Hematopoietic multipotent progenitor cell treated with erythropoietin and hydrocortisone succinate and interleukin-3 and kit ligand, for 17 days (in vitro differentiated cells): ENCODE results near the gene ZSWIM4.
"Not testable (repeated sequence)": the region's sequence is repeated elsewhere in the genome, so short reads cannot be mapped to it uniquely, and the experiment has no call there.

Experiments used
- DNase-seq: peaks from one replicate; pipeline ENCODE4 v3.0.0-alpha.2; 2015; ENCODE audit warnings: low spot score

Gene ZSWIM4

DNA sequence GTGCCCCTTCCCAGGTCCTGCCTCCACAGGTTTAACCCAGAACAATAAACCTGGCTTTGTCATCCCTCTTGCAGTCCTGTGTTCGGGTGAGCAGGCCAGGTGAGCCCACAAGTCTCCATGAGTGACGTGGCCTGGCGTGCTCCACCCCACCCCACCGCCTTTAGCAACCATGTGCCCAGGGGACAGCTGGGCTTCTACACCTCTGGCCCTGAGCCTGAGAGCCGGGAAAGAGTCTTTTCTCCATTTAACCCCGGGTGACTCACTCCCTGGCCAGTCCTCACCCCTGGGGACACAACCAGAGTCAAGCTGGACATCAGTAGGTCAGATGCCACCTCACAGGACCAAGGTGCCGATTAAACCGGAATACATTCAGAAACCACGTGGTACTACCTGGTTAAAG is 16.8 kb upstream of the ZSWIM4 start:
- DNase-seq = no peak

DNA sequence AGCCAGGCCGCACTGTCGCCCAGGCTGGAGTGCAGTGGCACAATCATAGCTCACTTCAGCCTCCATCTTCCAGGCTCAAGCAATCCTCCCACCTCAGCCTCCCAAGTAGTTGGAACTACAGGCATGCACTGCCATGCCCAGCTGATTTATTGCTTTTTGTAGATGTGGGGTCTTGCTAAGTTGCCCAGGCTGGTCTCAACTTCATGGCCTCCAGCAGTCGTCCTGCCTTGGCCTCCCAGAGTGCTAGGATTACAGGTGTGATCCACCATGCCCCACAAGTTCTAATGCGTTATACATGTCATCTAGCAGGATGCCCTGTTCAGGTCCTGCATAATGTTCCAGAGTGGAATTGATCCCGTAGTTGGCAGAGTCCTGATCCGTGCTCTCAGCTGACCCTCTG is 16.4 kb upstream of the ZSWIM4 start:
- DNase-seq = no peak

DNA sequence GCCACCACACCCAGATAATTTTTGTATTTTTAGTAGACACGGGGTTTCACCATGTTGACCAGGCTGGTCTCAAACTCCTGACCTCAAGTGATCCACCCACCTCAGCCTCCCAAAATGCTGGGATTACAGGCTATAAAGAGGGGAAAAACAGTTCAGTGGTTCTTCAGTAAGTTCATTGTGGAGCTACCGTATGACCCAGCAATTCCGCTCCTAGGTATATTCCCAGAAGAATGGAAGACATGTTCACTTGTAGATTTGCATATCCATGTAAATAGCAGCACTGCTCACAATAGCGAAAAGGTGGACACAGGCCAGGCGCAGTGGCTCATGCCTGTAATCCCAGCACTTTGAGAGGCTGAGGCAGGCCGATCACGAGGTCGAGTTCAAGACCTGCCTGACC is 15.4 kb upstream of the ZSWIM4 start:
- not testable (repeated sequence) for DNase-seq

- DNase-seq = no peak
Observed at GRCh38 chr19:13781547-13781946, 13.7 kb upstream of the ZSWIM4 start.

DNA sequence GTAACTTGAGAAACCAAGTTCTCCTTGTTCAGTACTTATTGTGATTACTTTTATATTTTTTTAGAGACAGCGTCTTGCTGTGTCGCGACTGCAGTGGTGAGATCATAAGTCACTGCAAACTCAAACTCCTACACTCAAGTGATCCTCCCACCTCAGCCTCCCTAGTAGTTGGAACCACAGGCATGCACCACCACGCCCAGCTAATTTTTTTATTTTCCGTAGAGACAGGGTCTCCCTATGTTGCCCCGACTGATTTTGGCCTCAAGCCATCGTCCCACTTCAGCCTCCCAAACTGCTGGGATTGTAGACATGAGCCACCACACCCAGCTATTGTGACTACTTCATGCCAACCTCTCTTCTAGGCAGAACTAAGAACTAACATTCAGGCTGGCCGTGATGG is 12.7 kb upstream of the ZSWIM4 start:
- DNase-seq = no peak

- DNase-seq = no peak
Observed at GRCh38 chr19:13783565-13784500, 11.4 kb upstream of the ZSWIM4 start.

DNA sequence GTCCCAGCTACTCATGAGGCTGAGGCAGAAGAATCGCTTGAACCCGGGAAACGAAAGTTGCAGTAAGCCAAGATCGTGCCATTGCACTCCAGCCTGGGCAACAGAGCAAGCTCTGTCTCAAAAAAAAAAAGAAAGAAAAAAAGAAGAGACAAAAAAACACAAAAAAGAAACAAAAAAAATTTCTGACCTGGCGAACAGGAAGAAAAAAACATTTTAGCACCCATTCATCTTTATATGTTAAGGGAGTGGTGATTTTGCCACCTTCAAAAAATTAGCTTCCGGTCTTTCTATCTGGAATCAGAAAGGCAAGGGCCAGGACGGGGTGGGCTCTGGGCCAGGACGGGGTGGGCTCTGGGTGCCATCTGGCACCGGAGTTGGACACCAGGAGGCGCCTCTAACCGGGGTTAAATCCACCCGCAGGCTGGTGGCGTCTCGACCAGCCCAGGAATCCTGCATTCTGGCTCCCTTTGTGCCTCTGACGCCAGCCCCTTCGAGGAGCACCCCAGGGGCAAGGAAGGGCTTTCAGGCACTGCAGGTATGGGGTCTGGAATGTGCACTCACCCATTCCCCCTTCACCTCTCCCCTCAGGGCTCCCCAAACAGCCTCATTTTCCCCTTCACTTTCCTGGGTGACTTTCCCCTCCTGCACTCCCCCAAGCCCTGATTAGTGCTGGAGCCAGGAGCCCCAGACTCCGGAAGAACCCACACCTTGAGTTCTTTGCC is 10.4 kb upstream of the ZSWIM4 start:
- peak; percentile 71 for DNase-seq

DNA sequence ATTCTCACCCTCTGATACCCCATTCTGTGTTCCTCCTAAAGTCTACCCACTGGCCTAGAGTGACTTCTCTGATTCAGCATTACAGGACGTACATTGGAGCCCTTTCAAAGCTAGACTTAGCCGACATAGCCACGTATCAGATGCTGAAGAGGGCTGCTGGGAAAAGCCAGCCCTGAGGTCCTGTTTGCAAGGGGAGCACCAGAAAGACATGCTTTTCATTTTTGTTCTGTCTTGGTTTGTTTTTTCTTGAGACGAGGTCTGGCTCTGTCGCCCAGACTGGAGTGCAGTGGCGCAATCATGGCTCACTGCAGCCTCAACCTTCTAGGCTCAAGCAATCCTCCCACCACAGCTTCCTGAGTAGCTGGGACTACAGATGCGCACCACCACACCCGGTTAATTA is 6.3 kb upstream of the ZSWIM4 start:
- no peak for DNase-seq

DNA sequence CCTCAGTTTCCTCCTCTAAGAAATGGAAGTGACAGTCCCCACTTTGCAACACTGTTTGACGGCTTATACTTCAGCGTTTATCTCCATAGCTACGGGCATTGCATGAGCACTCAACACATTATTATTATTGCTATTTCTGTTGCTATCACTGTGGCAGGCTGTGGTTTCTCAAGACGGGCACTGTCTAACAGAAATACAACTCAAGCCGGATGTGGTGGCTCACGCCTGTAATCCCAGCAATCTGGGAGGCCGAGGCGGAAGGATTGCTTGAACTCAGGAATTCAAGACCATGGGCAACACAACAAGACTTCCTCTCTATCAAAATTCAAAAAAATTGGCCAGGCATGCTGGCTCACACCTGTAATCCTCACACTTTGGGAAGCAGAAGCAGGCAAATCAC is 4.9 kb upstream of the ZSWIM4 start:
- no peak for DNase-seq

DNA sequence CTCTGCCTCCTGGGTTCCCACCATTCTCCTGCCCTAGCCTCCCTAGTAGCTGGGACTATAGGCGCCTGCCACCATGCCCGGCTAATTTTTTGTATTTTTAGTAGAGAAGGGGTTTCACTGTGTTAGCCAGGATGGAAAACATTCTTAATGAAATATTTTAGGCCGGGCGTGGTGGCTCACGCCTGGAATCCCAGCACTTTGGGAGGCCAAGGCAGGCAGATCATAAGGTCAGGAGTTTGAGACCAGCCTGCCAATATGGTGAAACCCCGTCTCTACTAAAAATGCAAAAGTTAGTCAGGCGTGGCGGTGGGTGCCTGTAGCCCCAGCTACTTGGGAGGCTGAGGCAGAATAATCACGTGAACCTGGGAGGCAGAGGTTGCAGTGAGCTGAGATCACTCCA is 1.9 kb upstream of the ZSWIM4 start:
- DNase-seq = not testable (repeated sequence)

DNA sequence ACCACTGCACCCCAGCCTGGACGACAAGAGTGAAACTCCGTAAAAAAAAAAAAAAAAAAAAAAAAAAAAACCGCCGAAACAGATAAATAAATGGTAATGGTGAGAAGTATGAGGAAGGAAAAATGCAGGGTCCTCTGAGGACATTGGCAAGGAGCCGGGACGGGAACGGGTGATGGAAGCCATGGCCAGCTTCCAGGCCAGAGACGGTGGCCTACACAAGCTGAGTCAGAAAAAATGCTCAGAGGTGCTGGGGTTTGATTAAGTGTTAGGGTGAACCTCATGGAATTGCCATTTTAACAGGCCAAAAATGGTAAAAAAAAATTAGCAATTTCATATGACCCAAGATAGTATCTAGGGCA is 866 bp upstream of the ZSWIM4 start:
- peak; percentile 70 for DNase-seq

GRCh38 chr19:13795595-13796300 is 505 bp downstream of the ZSWIM4 start:
- no peak for DNase-seq

DNA sequence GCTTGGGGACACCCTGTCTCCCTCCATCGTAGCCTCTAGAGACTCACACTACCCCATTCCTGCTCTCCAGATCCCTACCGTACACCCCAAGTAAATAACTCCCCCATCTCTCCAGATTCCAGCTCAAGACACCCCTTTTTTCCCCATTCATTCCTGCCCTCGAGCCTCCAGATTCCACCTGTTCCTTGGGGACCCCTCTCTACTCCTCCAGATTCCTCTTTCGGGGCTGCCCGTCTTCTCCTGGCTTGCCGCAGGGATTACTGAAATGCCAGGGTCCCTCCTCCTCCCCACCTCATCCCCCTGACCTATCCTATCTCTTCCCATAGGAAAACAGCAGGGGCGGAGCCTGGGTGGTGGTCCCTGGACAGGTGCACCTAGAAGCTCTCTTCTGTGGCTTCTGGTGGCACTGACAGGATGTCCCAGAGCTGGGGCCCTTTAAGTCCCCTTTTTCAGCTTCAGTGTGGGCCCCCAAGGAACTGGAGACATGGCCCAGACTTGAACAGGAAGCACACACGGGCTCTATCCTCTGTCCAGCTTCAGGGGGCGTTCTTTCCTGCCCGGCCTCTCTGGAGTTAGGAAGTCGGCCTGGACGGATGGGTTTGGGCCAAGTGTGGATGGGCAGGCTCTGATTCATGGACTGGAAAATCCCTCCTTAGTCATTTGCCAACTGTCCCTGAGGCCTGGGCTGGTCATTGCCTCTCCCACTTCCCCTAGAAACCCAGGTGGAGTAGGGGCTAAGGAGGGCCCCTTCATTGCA is 1.2 kb downstream of the ZSWIM4 start:
- peak; percentile 32 for DNase-seq

- no peak for DNase-seq
Observed at GRCh38 chr19:13797058-13797440, 1.8 kb downstream of the ZSWIM4 start.

GRCh38 chr19:13797870-13798269 is 2.6 kb downstream of the ZSWIM4 start:
- DNase-seq = no peak

- no peak for DNase-seq
Observed at GRCh38 chr19:13799669-13800068, 4.4 kb downstream of the ZSWIM4 start.

DNA sequence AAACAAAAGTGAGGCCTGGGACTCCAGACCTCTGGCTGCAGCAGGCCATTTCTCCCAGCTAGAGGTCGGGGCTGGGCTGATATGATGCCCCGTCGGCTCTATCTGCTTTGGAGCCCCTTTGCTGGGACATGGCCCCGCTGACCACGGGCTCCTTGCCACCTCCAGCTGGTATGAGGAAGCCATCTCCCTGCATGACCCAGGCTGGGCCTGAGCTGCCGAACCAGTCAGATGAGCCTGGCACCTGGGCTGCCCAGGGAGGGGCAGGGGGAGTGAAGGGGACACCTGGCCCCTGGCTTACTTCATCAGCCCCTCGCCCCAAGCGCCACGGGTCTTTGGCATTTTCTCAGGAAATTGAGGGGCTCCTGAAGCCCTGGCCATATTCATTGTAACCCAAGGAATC is 7.8 kb downstream of the ZSWIM4 start:
- no peak for DNase-seq

DNA sequence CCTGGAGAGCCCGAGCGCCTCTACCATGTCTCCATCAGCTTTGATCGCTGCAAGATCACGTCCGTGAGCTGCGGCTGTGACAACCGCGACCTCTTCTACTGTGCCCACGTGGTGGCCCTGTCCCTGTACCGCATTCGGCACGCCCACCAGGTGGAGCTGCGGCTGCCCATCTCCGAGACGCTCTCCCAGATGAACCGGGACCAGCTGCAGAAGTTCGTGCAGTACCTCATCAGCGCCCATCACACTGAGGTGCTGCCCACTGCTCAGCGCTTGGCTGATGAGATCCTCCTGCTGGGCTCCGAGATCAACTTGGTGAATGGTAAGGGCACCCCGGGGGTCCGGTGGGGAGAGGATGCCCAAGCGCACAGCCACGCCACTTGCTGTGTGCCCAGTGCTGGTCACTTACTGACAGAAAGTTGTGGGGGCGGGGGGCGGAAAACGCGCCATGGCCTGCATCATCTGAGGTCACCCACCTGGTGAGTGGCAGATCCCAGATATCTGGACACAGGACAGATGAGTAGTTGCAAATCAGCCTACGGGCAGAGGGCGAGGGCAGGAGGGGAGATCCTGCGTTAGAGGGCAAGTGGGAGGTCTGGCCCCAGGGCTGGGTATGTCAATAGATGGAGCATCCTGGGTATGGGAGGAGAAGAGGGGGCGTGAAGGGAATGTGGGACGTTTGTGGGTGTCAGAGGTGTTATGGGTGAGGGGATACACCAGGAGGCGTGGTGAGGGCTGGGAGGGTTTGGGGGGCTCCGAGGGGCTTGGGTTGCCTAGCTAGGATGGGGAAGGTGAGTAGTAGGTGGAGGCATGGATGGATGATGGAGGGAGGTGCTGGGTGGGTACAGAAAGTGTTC is 9.8 kb downstream of the ZSWIM4 start:
- peak; percentile 41 for DNase-seq

GRCh38 chr19:13806728-13807127 is 11.5 kb downstream of the ZSWIM4 start:
- no peak for DNase-seq

GRCh38 chr19:13807421-13808021 is 12.3 kb downstream of the ZSWIM4 start:
- DNase-seq = no peak

GRCh38 chr19:13808856-13809255 is 13.6 kb downstream of the ZSWIM4 start:
- no peak for DNase-seq
